HT-29 (cell line): Measurements from ENCODE around the gene PANX1. TPM values are rescaled to one million over a fixed set of nuclear protein-coding genes. Genes with fewer than 3 reads are reported as not detected.

Experiments
- DNase-seq: peaks from one replicate; pipeline ENCODE4 v3.0.0-alpha.2; 2015; ENCODE audit warnings: low spot score
- total RNA-seq: library from RNA; depleted of rRNA; stranded (reverse); fragments of >200 nt; shearing (Covaris generic); gene quantifications from 2 replicates; pipeline ENCODE4 v1.2.3, GENCODE V29; 2014

PANX1 gene
- total RNA-seq, 1 experiment from 2014 or later: 26.1 TPM

DNA sequence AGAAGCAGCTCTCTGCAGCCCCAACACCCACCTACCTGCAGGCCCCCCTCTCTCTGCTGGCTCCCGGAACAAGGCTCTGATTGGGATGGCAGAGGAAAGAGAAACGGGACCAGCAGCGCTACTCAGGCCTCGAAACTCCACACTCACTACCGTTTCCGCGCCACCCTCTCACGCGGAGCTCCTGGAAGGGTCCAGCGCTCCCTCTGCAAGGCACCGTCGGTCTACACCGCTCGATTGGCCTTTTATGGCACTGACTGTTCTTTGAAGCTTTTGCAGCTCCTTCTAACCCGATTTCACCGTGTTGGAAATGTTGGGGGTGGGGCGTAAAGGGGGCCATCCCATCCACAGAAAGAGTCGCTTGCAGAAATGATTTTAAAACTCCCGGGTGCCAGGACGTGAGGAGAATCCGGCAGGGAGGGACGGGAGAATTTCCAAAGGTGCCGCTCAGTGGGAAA, 323 bp upstream of the PANX1 start:
- DNase-seq: peak; percentile 73

- peak; percentile 77 for DNase-seq
Measured at GRCh38 chr11:94129512-94130297, 1.1 kb downstream of the PANX1 start.

GRCh38 chr11:94130298-94131046, 1.8 kb downstream of the PANX1 start:
- no peak for DNase-seq

DNA sequence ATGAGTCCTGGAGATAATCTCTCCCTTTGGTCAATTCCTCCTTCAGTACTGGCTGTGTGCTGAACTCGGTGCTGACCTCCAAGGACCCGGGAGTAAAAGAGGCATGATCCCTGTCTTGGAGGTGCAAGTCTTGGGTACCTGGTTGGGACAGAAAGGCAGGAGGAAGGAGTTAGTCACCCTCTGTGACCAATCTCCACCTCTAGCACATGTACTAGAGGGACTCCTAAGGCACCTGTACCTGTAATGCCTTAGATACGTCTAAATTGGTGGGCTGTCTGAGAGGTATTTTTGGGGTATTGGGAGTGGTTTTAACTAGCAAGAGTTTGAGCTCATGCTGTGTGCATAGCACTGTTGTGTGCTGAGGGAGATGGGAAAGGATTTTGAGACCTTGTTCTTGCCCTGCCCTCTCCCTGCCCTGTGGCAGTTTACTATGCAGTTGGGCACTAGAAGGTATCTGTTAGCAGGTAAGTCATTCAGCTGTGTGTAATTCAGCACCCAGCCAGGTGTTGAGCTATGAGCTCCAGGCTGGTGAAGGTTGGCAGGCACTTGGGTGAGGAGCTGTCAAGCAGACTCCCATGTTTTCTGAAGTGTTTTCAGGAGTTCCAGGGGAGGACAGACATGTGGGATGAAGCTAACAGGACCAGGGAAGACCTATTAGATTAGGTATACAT, 2.5 kb downstream of the PANX1 start:
- no peak for DNase-seq

DNA sequence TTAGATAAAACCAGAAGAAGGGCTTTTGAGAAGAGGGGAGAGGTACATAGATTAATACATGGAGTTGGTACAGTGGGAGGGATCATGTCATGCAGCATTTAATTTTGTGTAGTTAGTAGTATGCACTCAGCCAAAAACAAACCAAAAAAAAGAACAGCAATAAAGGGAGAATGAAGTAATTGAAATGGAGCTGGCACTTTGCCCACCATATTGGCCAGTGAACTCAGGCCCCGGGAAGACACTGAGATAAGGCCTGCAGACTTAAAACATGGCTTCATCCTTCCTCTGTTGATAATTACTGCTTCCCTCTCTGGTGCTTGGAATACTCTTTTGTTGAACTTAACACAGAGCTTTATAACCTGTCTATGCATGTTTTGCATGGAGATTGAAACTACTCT, 3.1 kb downstream of the PANX1 start:
- DNase-seq: no peak

DNA sequence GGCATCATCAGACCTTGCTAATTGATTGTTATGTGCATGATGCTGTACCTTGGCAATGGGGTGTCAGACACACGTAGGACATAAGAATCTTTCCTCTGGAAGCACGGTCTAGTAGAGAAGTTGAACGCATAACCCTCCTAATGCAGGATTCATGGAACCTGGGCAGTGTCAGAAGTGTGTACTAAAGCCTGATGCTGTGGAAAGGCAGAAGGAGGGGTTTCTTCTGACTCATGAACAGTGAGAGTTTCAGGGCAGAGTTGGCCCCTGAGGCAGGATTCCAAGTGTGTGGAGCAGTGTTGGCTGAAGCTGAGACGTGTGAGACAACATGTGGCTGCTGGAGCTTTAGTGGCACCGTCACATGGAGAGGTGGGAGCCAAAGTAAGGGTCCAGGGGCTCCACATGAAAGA, 3.5 kb downstream of the PANX1 start:
- no peak for DNase-seq

DNA sequence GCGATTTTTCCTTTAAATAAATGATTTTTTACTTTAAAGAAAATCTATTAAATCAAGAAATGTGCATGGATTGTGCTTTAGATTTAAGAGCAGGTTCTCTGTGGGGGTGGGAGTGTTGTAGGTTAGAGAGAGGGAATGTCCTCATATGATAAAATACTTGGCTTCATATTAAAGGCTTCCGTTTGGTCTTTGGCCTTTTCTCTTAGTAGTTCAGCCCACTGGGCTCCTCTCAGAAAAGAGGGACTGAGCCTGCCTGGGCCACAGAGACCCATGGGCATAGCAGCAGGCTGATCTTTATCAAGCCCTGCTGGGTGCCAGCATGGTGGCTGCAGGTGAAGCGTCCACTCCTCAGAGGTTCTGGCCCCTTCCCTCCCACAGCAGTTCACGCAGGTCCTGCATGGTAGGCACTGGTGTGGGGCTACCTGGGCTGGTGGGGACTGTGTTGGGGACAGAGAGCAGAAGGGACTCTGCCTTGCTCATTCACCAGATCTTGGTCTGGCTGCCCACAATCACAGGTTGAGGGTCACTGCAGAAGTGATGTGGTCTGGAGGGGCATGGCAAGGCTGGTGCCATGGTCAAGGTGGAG, 4.3 kb downstream of the PANX1 start:
- no peak for DNase-seq

DNA sequence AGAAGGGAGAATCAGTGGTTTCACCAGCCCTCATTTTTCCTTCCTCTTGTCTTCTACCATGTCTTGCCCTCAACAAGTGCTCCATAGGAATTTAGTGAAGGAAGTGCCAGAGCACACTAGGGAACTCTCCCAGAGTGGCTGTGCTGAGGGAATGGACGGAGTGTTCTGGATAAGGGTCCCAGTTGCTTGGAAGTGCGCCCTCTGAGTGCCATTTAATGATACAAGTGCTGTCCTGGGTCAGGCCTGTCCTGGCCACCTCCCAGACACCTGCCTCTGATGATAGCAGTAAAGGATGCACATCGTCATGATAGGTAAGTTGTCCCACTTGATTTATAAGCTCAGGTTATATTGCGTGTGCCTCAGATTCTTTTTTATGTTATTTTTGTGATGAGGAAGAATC, 5.1 kb downstream of the PANX1 start:
- no peak for DNase-seq

GRCh38 chr11:94134651-94135512, 6.2 kb downstream of the PANX1 start:
- no peak for DNase-seq

DNA sequence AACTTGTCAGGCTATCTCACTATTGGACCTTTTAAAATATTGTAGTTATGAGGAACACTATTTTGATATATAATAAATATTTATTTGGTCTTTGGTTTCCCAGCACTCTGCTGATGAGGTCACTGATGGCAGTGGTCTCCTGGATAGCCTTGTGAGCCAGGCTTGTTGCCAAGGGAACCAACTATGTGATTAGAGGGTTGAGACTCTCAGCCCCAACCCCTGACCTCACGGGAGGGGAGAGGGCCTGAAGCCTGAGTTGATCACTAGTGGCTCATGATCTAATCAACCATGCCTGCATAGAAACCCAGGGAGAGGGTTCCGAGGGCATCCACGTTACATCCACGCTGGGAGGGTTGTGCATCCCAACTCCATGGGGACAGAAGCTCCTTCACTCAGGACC, 10.8 kb downstream of the PANX1 start:
- DNase-seq: no peak

- DNase-seq: no peak
Measured at GRCh38 chr11:94140154-94140655, 11.6 kb downstream of the PANX1 start.

GRCh38 chr11:94141511-94142307, 13.1 kb downstream of the PANX1 start:
- DNase-seq: no peak

GRCh38 chr11:94142308-94143281, 14.0 kb downstream of the PANX1 start:
- no peak for DNase-seq

- no peak for DNase-seq
Measured at GRCh38 chr11:94144216-94144615, 15.6 kb downstream of the PANX1 start.

GRCh38 chr11:94144664-94145063, 16.0 kb downstream of the PANX1 start:
- DNase-seq: no peak

GRCh38 chr11:94145431-94145830, 16.8 kb downstream of the PANX1 start:
- no peak for DNase-seq

GRCh38 chr11:94145916-94146315, 17.3 kb downstream of the PANX1 start:
- no peak for DNase-seq

- no peak for DNase-seq
Measured at GRCh38 chr11:94147433-94147845, 18.8 kb downstream of the PANX1 start.

DNA sequence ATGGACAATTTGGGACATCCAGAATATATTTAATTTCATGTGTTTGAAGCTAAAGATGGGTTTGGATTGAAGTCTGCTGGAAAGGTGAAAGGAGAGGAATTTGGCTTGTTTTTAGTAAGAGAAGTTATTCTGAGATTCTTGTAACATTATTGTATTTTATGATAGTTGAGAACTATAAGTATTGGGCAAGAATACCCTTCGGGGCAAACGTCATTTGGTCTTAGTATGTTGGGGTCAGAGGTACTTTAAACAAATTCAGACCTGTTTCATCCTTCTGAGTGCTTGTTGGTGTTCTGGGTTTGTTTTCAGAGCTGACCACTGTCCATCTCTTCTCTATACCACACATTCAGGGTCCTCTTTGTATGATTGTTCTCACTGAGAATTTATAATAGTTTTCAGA, 19.5 kb downstream of the PANX1 start:
- no peak for DNase-seq
